Suprapubic skin (tissue), 4 donors: Measurements from ENCODE around the gene OGT. TPM values are rescaled to one million over a fixed set of nuclear protein-coding genes. Genes with fewer than 3 reads are reported as not detected.
"Not testable (repeated sequence)": the region's sequence is repeated elsewhere in the genome, so short reads cannot be mapped to it uniquely, and the experiment has no call there.

Experiments used
- DNase-seq, 2 donors: peaks; one replicate each; pipeline ENCODE4 v3.0.0-alpha.2; 2019; ENCODE audit warnings: low spot score in 2 of 2
- H3K27ac ChIP-seq: fragments of 200-600 bp; sonication (generic); one replicate; pipeline ENCODE4 v1.5.1; 2019
- H3K27me3 ChIP-seq: fragments of 200-600 bp; sonication (generic); one replicate; pipeline ENCODE4 v1.5.1; 2019
- H3K36me3 ChIP-seq: fragments of 200-600 bp; sonication (generic); one replicate; pipeline ENCODE4 v1.5.1; 2019
- H3K4me1 ChIP-seq: fragments of 200-600 bp; sonication (generic); one replicate; pipeline ENCODE4 v1.5.1; 2019
- H3K4me3 ChIP-seq: fragments of 200-600 bp; sonication (generic); one replicate; pipeline ENCODE4 v1.5.1; 2019; ENCODE audit warnings: mild to moderate bottlenecking
- H3K9me3 ChIP-seq: fragments of 200-600 bp; sonication (generic); one replicate; pipeline ENCODE4 v1.5.1; 2019
- CTCF ChIP-seq, 2 donors: fragments of 200-600 bp in 1 of 2; fragments of 450-650 bp in 1 of 2; sonication (generic) in 1 of 2; IDR thresholded peaks; one replicate each; pipeline ENCODE4 v1.5.1; 2016 to 2019; ENCODE audit warnings: antibody characterized with exemption in 2 of 2, mild to moderate bottlenecking in 1 of 2, moderate library complexity in 1 of 2
- EP300 ChIP-seq: sonication (generic); formaldehyde crosslinking; IDR thresholded peaks from one replicate; pipeline ENCODE4 v1.6.1; 2017; ENCODE audit warnings: antibody characterized with exemption
- POLR2A ChIP-seq, 2 donors: fragments of 450-650 bp; IDR thresholded peaks; one replicate each; pipeline ENCODE4 v1.6.1; 2017; ENCODE audit warnings: antibody characterized with exemption in 2 of 2, mild to moderate bottlenecking in 2 of 2, moderate library complexity in 2 of 2
- POLR2AphosphoS5 ChIP-seq, 3 donors: sonication (generic); formaldehyde crosslinking; IDR thresholded peaks; one replicate each; pipeline ENCODE4 v1.6.1; 2017; ENCODE audit warnings: antibody characterized with exemption in 3 of 3
- WGBS: methylation state at CpG from one replicate; pipeline ENCODE4 v1.1.5; 2018; 5-methylcytosine and 5-hydroxymethylcytosine counted together
- total RNA-seq, 4 donors: library from RNA; depleted of rRNA; stranded (reverse); fragments of >200 nt; gene quantifications; one replicate each; pipeline ENCODE4 v1.1.0, GENCODE V29; 2016

Gene OGT
- total RNA-seq, 4 donors from 2014 or later = 133 to 450 (median 159) TPM

- TF ChIP-seq POLR2A (IDR thresholded peaks at IDR 0.05) = no peak
- TF ChIP-seq POLR2AphosphoS5 (IDR thresholded peaks at IDR 0.05) = no peak
- no peak for TF ChIP-seq CTCF (IDR thresholded peaks at IDR 0.05)
- TF ChIP-seq EP300 = no peak
- H3K9me3 ChIP-seq = no peaks in the 10 kb centered on the region
- peaks cover 55% of the 10 kb centered on the region for H3K36me3 ChIP-seq
- no peak overlapping the region for H3K4me3 ChIP-seq
- no peaks in the 10 kb centered on the region for H3K4me1 ChIP-seq
- no peaks in the 10 kb centered on the region for H3K27me3 ChIP-seq
- DNase-seq = no peak
- H3K27ac ChIP-seq = no peak overlapping the region
- 84% methylated on average over 2 of the region's 2 CpGs for WGBS
Measured at GRCh38 chrX:71607488-71607887, 74.6 kb downstream of the OGT start.

DNA sequence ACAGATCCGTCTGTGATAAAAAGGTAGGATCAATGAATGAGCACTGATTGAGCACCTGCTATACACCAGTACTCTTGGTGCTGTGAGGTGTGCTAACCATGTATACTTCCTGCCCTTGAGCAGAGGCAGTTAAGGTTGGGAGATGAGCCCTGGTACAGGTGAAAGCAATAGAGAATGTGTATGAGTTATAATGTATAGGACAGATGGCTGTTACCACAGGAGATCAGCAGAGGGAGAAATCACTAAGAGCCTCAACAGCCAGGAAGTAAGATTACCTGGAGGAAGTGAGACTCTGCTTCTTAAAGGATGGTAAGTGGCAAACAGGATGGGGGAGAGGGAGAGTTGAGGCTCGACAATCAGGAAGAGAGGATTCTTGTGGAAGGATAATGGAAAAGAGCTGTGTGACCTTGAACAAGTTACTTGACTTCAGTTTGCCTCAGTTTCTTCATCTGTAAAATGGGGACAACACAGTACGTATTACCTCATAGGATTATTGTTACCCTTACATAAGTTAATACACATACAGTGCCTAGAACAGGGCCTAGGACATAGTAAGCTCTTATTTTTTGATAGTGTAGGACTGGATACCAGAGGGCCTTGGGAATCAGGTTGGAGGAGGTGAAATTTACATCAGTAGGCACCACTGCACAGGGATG lies 76.3 kb downstream of the OGT start:
- 87% methylated on average over 3 of the region's 3 CpGs for WGBS
- Histone ChIP-seq H3K4me3 (no peak overlapping the region), H3K27me3 (no peaks in the 10 kb centered on the region), H3K27ac (no peak overlapping the region), H3K9me3 (no peaks in the 10 kb centered on the region), H3K36me3 (peaks cover 62% of the 10 kb centered on the region), H3K4me1 (no peaks in the 10 kb centered on the region)
- TF ChIP-seq POLR2AphosphoS5 (IDR thresholded peaks at IDR 0.05) (no peak), EP300 (no peak), POLR2A (IDR thresholded peaks at IDR 0.05) (no peak), CTCF (IDR thresholded peaks at IDR 0.05) (no peak)
- no peak for DNase-seq

DNA sequence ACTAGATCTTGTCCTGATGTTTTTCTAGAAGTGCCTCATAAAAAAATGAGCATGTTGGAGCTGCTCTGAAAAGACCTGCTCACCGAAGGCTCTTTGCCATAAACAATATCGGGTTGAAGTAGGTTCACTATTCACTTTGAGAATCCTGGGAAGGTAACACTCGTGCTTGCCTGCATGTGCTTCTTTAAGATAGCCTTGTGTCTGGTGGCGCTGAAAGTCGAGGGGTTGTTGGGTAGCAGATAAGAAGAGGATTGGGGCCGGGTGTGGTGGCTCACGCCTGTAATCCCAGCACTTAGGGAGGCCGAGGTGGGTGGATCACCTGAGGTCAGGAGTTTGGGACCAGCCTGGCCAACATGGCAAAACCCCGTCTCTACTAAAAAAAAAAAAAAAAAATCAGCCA lies 78.8 kb downstream of the OGT start:
- not testable (repeated sequence) for H3K4me1 ChIP-seq, H3K27ac ChIP-seq, DNase-seq, H3K9me3 ChIP-seq, H3K4me3 ChIP-seq, H3K27me3 ChIP-seq
- WGBS = 87% methylated on average over 9 of the region's 9 CpGs
- H3K36me3 ChIP-seq = peaks cover 42% of the 10 kb centered on the region

- H3K4me1 ChIP-seq = no peaks in the 10 kb centered on the region
- H3K4me3 ChIP-seq = no peak overlapping the region
- H3K27me3 ChIP-seq = no peaks in the 10 kb centered on the region
- peaks cover 38% of the 10 kb centered on the region for H3K36me3 ChIP-seq
- no peak for TF ChIP-seq POLR2A (IDR thresholded peaks at IDR 0.05)
- TF ChIP-seq POLR2AphosphoS5 (IDR thresholded peaks at IDR 0.05) = no peak
- no peak for TF ChIP-seq CTCF (IDR thresholded peaks at IDR 0.05)
- TF ChIP-seq EP300 = no peak
- no peaks in the 10 kb centered on the region for H3K9me3 ChIP-seq
- WGBS = 80% methylated on average over 8 of the region's 8 CpGs
- no peak overlapping the region for H3K27ac ChIP-seq
- no peak for DNase-seq
Measured at GRCh38 chrX:71612256-71612655, 79.4 kb downstream of the OGT start.

DNA sequence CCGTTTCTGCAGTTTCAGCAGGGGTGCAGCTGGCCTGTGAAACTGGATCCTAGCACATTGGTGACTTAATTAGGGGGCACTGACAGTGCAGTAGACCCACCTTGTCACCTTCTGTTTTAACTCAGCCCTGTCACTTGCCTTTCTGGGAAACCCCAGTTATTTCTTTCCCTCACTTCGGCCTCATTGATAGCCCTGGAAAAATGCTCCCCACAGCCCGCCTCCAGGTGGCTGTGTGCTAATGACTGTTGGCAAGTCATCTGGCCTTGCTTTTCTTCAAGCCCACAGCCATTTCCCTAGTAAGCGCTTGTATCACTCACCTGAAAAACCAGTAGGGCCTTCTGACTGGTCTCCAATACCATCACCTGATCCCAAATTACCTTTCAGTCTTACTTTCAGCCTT lies 82.2 kb downstream of the OGT start:
- Histone ChIP-seq H3K27me3 (no peaks in the 10 kb centered on the region), H3K4me1 (no peaks in the 10 kb centered on the region), H3K9me3 (no peaks in the 10 kb centered on the region), H3K36me3 (peaks cover 28% of the 10 kb centered on the region), H3K27ac (no peak overlapping the region), H3K4me3 (no peak overlapping the region)
- WGBS = 95% methylated on average over 4 of the region's 4 CpGs
- no peak for DNase-seq
- TF ChIP-seq POLR2AphosphoS5 (IDR thresholded peaks at IDR 0.05) (no peak), EP300 (no peak), CTCF (IDR thresholded peaks at IDR 0.05) (no peak), POLR2A (IDR thresholded peaks at IDR 0.05) (no peak)

GRCh38 chrX:71615954-71616353 lies 83.0 kb downstream of the OGT start:
- H3K4me3 ChIP-seq = no peak overlapping the region
- no peak for DNase-seq
- H3K9me3 ChIP-seq = no peaks in the 10 kb centered on the region
- no peaks in the 10 kb centered on the region for H3K4me1 ChIP-seq
- 81% methylated on average over 9 of the region's 10 CpGs for WGBS
- TF ChIP-seq CTCF (IDR thresholded peaks at IDR 0.05) (no peak), POLR2AphosphoS5 (IDR thresholded peaks at IDR 0.05) (no peak), EP300 (no peak), POLR2A (IDR thresholded peaks at IDR 0.05) (no peak)
- H3K27me3 ChIP-seq = no peaks in the 10 kb centered on the region
- no peak overlapping the region for H3K27ac ChIP-seq
- peaks cover 19% of the 10 kb centered on the region for H3K36me3 ChIP-seq
